GM19395 (cell line): ENCODE measurements around the gene GPR101.
A peak's percentile ranks its signal among the peaks of the same experiment; 100 is the strongest.

ENCODE experiments used
- ATAC-seq: cut with Tn5 transposase; IDR thresholded peaks from one replicate; pipeline ENCODE4 v1.9.1; 2021; ENCODE audit warnings: mild to moderate bottlenecking, moderate library complexity; ENCODE audit not compliant: unreplicated experiment

Gene GPR101, protein sequence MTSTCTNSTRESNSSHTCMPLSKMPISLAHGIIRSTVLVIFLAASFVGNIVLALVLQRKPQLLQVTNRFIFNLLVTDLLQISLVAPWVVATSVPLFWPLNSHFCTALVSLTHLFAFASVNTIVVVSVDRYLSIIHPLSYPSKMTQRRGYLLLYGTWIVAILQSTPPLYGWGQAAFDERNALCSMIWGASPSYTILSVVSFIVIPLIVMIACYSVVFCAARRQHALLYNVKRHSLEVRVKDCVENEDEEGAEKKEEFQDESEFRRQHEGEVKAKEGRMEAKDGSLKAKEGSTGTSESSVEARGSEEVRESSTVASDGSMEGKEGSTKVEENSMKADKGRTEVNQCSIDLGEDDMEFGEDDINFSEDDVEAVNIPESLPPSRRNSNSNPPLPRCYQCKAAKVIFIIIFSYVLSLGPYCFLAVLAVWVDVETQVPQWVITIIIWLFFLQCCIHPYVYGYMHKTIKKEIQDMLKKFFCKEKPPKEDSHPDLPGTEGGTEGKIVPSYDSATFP

GRCh38 chrX:137033774-137034507, at the start of gene GPR101:
Gene GPR101 (minus strand): TSS chrX:137033995. CDS start chrX:137031674, 2,321 bp downstream.
- ATAC-seq = no peak

- no peak for ATAC-seq
These were observed 47.4 kb upstream of the GPR101 start for GRCh38 chrX:137081239-137081638.

GRCh38 chrX:137072396-137072795, 38.6 kb upstream of the GPR101 start:
- ATAC-seq = no peak

GRCh38 chrX:137071596-137071995, 37.8 kb upstream of the GPR101 start:
- ATAC-seq = no peak

DNA sequence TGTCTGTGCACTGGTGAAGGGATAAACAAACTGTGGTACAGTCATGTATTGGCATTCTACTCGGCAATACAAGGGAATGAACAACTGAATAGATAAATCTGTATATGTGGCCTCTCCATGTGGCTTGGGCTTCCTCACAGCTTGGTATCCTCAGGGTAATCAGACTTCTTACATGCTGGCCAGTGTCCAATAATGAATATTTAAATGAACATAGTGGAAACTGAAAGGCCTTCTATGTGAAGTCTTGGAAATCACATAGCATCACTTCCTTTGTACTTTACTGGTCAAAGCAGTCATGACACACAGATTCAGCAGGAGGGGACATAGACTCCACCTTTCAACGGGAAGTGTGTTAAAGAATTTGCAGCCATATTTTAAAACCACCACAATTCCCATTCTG, 33.4 kb upstream of the GPR101 start:
- no peak for ATAC-seq

GRCh38 chrX:137062915-137063617, 29.3 kb upstream of the GPR101 start:
- no peak for ATAC-seq

GRCh38 chrX:137058339-137059127, 24.7 kb upstream of the GPR101 start:
- ATAC-seq = no peak

GRCh38 chrX:137052643-137053235, 18.9 kb upstream of the GPR101 start:
- ATAC-seq = peak; percentile 41

DNA sequence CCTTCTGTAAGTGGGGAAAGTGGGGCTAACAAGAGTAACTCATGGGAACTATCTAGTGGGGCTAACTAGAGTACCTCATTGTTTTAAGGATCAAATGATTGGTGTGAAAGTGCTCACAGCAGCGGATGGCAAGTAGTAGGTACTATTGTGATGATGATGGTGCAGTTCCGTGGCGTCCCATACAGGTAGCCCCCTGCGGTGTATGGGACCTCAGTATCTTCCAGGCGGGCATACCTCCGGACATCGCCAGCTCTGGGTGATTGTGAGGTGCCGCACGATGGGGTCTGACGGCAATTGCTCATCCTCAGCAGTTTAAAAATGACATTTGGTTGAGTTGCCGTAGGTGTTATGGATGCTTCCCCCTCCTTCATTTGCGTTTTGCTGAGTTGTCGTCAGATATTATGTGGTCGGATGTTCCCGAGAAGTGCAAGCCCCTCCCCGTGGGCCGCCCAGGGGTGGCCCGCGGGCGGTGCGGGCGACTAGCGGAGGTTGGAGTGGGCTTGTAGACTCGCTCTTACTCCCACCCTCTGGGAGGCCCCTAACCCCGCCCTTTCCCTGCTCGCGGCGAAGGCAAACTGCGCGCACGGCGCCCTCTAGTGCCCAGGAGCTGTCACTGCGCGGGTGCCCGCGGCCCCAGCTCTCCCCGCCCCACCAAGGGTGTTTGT, 18.3 kb upstream of the GPR101 start:
- ATAC-seq = peak; percentile 99

GRCh38 chrX:137044893-137045292, 11.1 kb upstream of the GPR101 start:
- no peak for ATAC-seq

DNA sequence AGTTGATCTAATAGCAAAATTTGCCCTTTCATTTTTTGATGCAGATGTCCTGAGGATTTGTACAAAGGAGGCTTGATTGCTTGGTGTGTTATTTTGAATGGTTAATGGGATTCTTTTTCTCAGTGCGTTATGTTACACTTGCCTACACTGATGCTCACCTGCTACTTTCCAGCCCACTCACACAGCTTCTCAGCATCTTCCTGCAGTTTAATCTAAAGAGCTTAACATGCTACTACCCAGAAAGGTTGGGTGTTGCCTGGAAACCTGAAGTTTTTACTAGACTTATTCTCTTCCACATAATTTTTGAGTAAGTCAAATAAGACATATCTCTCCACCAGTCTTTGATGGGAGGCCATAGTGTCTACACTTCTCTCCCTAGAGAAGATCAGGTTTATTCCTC, 9.9 kb upstream of the GPR101 start:
- no peak for ATAC-seq

- no peak for ATAC-seq
These were observed 7.5 kb upstream of the GPR101 start for GRCh38 chrX:137041329-137041728.

GRCh38 chrX:137040113-137040794, 6.5 kb upstream of the GPR101 start:
- ATAC-seq = no peak

DNA sequence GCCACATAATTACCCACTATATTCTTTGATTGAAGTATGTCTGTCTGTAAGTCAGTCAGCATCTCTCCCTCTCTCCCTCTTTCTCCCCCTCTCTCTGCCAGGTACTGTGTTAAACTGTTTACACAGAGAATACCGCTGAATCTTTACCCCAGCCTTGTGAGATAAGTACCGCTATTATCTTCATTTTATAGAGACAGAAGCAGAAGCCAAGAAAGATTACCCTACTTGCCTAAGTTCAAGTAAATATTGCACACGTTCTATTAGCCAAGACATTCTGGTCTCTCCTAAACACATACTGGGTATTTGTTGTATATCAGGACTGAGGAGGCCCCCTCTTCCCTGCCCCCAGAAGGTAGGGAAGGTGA, 695 bp upstream of the GPR101 start:
- ATAC-seq = no peak

DNA sequence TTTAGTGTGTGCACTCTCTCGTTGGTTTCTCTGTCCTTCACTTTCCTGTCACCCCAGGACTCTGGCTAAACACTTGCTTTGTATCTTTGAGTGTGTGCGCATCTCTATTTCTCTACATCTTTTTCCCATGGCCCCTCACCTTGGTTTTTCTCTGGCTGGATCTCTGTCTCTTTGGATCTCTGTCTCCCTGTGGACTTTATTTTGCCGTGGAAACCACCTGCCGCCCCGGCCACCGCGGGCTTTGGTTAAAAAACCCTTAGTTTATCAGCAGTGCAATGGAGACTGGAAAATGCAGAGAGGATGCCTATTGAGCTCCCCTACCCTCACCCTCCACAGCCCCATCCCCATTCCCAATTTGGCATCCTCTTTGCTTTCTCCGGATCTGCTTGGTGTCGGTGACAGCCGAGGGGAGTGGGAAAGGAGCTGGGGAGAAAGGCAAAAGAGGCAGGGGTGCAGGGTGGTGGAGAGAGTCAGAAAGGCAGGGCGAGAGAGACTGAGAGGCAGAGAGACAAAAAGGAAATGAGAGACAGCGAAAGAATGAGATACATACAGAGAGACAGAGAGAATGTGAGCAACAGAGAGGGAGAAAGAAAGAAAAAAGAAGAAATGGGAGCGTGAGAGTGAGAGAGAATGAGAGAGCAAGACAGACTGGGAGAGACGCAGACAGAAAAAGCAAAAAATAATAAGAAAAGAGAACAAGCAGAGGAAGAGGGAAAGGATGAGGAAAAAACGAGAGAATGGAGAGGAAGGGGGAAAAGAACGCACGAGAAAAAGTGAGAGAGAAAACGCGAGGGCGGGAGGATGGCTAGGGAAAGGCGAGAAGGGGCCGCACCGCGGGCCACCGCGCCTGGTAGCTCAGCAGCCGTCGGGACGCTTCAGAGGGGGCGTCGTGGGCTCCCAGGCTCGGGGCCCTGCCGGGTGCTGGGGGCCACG, 688 bp downstream of the GPR101 start:
- ATAC-seq = no peak

DNA sequence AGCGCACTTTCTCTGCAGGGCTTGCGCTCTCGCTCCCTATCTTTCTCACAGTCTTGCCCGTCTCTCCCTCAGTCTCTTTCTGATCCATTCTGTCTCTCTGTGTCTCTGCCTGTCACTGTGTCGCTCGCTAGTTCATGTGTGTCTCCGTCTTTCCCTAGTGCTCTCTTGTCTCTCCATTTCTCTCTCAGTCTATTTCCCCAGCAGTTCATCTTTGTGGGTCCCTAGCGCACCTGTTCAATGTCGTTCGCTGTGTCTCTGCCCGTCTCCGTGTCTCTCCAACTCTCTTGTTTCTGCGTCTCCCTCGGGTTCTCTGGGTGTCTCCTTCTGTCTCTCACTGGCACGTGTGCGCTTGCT, 1.5 kb downstream of the GPR101 start:
- ATAC-seq = peak; percentile 5

GRCh38 chrX:137031517-137032340, 2.1 kb downstream of the GPR101 start:
- peak; percentile 83 for ATAC-seq
